ENCODE results near the gene TEX22. TPM values are rescaled to one million over a fixed set of nuclear protein-coding genes. Genes with fewer than 3 reads are reported as not detected.
"Not testable (repeated sequence)": the region's sequence is repeated elsewhere in the genome, so short reads cannot be mapped to it uniquely, and the experiment has no call there.

Gene TEX22
- polyA plus RNA-seq, 4 donors: 0.22 to 0.68 TPM; not detected in 2

DNA sequence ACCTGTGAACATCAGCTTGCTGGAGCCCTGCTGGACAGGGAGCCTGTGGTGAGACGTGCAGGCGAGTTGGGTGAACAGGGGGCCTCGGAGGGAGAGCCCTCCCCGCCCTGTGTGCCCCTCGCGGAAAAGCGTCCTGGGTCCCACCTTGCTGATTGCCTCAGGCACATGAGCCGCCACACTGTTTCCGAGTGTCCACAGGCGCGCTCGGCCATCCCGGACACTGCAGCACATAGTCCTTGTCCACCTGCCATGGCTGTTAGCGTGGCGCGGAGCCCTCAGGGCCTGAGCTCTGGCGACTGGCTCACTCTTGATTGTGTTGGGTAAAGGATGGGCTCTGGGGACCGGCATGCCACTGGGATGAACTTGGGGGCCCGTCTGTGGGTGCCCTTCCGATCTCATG lies 43.8 kb upstream of the TEX22 start:
- FAIRE-seq (no peak), DNase-seq (no peak)
- 95 to 98% (median 96%) methylated on average over 20 of the region's 20 CpGs for WGBS, 3 donors
- no peak overlapping the region for H3K4me3 ChIP-seq (ENCODE audit: low read depth in 1 of 3, low read length in 3 of 3)
- H3K27me3 ChIP-seq (ENCODE audit: control insufficient read depth in 3 of 3, insufficient read depth in 3 of 3, low read length in 3 of 3): no peaks in the 10 kb centered on the region
- no peaks in the 10 kb centered on the region for H3K9me3 ChIP-seq (ENCODE audit: control insufficient read depth in 2 of 2, insufficient read depth in 1 of 2, low read depth in 1 of 2, low read length in 1 of 2)
- H3K27ac ChIP-seq (ENCODE audit: low read depth in 1 of 3, low read length in 2 of 3): no peak overlapping the region
- peaks cover 0 to 3% (median 0%) of the 10 kb centered on the region in 3 donors for H3K4me1 ChIP-seq (ENCODE audit: control insufficient read depth in 3 of 3, insufficient read depth in 2 of 3, low read depth in 1 of 3, low read length in 2 of 3)
- peaks cover 0 to 66% (median 0%) of the 10 kb centered on the region in 3 donors for H3K36me3 ChIP-seq (ENCODE audit: control insufficient read depth in 3 of 3, insufficient read depth in 2 of 3, low read depth in 1 of 3, low read length in 3 of 3)

DNA sequence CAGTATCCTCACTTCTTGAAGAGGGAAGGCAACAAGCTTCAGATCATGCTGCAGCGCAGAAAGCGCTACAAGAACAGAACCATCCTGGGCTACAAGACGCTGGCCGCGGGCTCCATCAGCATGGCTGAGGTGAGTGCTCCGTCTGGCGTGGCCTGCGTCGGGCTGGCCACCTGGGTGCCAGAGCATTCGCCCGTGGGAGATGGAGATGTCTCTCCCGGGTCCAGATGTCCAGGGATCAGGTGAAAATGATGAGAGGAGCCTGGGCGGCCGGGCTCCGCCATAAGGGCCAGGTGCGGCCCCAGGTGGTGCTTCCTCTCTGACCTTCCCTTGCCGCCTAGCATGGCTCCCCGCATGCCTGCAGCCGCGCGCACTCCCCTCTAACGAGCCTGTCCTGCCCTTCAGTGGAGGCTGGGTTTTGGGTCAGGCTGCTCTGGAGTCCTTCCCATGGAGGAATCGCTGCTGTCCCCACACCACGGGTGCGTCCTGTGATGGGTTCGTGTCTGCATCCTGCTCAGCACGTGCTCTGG lies 43.2 kb upstream of the TEX22 start:
- DNase-seq (no peak), FAIRE-seq (no peak)
- Histone ChIP-seq H3K36me3 (ENCODE audit: control insufficient read depth in 3 of 3, insufficient read depth in 2 of 3, low read depth in 1 of 3, low read length in 3 of 3) (peaks cover 0 to 60% (median 0%) of the 10 kb centered on the region in 3 donors), H3K27me3 (ENCODE audit: control insufficient read depth in 3 of 3, insufficient read depth in 3 of 3, low read length in 3 of 3) (no peaks in the 10 kb centered on the region), H3K4me3 (ENCODE audit: low read depth in 1 of 3, low read length in 3 of 3) (no peak overlapping the region), H3K9me3 (ENCODE audit: control insufficient read depth in 2 of 2, insufficient read depth in 1 of 2, low read depth in 1 of 2, low read length in 1 of 2) (no peaks in the 10 kb centered on the region), H3K27ac (ENCODE audit: low read depth in 1 of 3, low read length in 2 of 3) (no peak overlapping the region), H3K4me1 (ENCODE audit: control insufficient read depth in 3 of 3, insufficient read depth in 2 of 3, low read depth in 1 of 3, low read length in 2 of 3) (peaks cover 0 to 3% (median 0%) of the 10 kb centered on the region in 3 donors)
- WGBS, 3 donors: 94 to 97% (median 95%) methylated on average over 27 of the region's 27 CpGs

DNA sequence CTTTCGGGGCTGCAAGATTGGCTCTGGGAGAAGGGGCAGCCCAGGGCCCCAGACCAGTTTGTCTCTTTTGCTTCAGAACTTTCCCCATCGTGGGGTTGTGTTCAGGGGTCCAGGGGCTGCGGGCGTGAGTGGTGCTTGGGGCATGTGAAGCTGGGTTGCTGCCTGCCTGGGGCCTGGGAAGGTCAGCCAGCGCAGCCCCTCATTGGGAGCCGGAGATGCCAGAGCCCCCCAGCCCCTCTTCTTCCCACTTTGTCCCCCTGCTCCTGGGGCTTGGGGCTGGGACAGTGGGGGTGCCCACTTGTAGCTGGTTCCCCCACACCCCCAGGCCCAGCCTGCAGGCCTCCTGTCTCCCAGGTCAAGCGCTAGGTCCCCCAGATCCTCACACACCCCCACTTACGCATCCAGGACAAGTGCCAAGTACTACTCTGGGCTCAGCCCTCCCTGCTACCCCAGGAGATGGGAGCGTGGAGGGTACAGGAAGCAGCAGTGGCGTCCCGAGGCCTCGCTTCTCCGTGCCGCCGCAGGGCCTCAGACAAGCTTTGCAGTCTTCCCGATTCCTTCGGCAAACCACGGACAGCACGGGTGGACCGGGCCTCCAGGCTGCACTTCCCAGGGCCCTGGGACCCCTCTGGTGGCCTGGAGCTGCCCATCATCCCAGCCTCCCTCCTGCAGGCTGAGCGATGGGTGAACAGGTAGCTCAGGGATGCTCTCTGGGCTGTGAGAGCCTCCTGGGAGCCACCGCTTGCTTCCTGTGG lies 42.3 kb upstream of the TEX22 start:
- Histone ChIP-seq H3K36me3 (ENCODE audit: control insufficient read depth in 3 of 3, insufficient read depth in 2 of 3, low read depth in 1 of 3, low read length in 3 of 3) (peaks cover 0 to 60% (median 3%) of the 10 kb centered on the region in 3 donors), H3K4me3 (ENCODE audit: low read depth in 1 of 3, low read length in 3 of 3) (no peak overlapping the region), H3K9me3 (ENCODE audit: control insufficient read depth in 2 of 2, insufficient read depth in 1 of 2, low read depth in 1 of 2, low read length in 1 of 2) (no peaks in the 10 kb centered on the region), H3K27me3 (ENCODE audit: control insufficient read depth in 3 of 3, insufficient read depth in 3 of 3, low read length in 3 of 3) (no peaks in the 10 kb centered on the region), H3K4me1 (ENCODE audit: control insufficient read depth in 3 of 3, insufficient read depth in 2 of 3, low read depth in 1 of 3, low read length in 2 of 3) (peaks cover 0 to 3% (median 0%) of the 10 kb centered on the region in 3 donors), H3K27ac (ENCODE audit: low read depth in 1 of 3, low read length in 2 of 3) (no peak overlapping the region)
- FAIRE-seq (no peak), DNase-seq (no peak)
- 94 to 97% (median 96%) methylated on average over 20 to 22 of the region's 22 CpGs for WGBS, 3 donors

DNA sequence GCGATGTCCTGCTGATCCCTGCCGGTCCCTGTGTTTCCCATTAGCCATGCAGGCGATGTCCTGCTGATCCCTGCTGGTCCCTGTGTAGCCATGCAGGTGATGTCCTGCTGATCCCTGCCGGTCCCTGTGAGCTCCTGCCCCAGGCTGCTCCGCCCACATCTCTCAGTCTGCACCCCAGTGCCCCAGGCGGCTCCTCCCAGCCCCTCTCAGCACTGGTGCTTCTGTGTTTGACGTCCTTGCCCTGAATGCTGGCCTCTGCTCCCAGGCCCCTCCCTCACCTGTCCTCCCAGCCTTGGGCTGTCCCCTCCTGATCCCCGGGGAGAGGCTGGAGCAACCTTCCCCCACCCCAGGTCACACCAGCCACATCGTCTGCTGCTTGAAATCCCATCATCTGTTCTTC lies 41.4 kb upstream of the TEX22 start:
- Histone ChIP-seq H3K27me3 (ENCODE audit: control insufficient read depth in 3 of 3, insufficient read depth in 3 of 3, low read length in 3 of 3) (no peaks in the 10 kb centered on the region), H3K27ac (ENCODE audit: low read depth in 1 of 3, low read length in 2 of 3) (no peak overlapping the region), H3K4me1 (ENCODE audit: control insufficient read depth in 3 of 3, insufficient read depth in 2 of 3, low read depth in 1 of 3, low read length in 2 of 3) (peaks cover 0 to 2% (median 0%) of the 10 kb centered on the region in 3 donors), H3K36me3 (ENCODE audit: control insufficient read depth in 3 of 3, insufficient read depth in 2 of 3, low read depth in 1 of 3, low read length in 3 of 3) (peaks cover 0 to 57% (median 3%) of the 10 kb centered on the region in 3 donors), H3K9me3 (ENCODE audit: control insufficient read depth in 2 of 2, insufficient read depth in 1 of 2, low read depth in 1 of 2, low read length in 1 of 2) (no peaks in the 10 kb centered on the region), H3K4me3 (ENCODE audit: low read depth in 1 of 3, low read length in 3 of 3) (no peak overlapping the region)
- 87 to 91% (median 89%) methylated on average over 9 of the region's 9 CpGs for WGBS, 3 donors
- no peak for FAIRE-seq
- no peak for DNase-seq

DNA sequence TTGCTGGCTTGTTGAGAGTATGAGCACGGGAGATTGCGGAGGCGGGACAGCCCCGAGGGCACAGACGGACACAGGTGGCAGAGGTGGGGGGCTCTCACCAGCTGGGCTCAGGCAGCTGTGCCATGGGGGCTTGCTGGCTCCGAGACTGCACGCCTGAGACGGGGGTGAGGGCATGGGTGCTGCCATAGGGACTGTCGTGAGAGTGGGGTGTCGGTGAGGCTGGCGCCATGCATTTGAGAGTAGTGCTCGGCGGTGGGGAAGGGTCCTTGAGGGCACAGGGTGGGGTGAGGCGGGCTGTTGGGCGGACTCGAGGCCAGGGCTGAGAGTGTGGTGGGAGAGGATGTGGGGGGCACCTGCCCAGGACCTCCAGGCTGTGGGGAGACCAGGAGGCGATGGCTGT lies 40.7 kb upstream of the TEX22 start:
- Histone ChIP-seq H3K36me3 (ENCODE audit: control insufficient read depth in 3 of 3, insufficient read depth in 2 of 3, low read depth in 1 of 3, low read length in 3 of 3) (peaks cover 0 to 56% (median 3%) of the 10 kb centered on the region in 3 donors), H3K27ac (ENCODE audit: low read depth in 1 of 3, low read length in 2 of 3) (no peak overlapping the region), H3K4me1 (ENCODE audit: control insufficient read depth in 3 of 3, insufficient read depth in 2 of 3, low read depth in 1 of 3, low read length in 2 of 3) (no peaks in the 10 kb centered on the region), H3K27me3 (ENCODE audit: control insufficient read depth in 3 of 3, insufficient read depth in 3 of 3, low read length in 3 of 3) (no peaks in the 10 kb centered on the region), H3K4me3 (ENCODE audit: low read depth in 1 of 3, low read length in 3 of 3) (no peak overlapping the region), H3K9me3 (ENCODE audit: control insufficient read depth in 2 of 2, insufficient read depth in 1 of 2, low read depth in 1 of 2, low read length in 1 of 2) (no peaks in the 10 kb centered on the region)
- FAIRE-seq (no peak), DNase-seq (no peak)
- 95% methylated on average over 15 to 17 of the region's 17 CpGs for WGBS, 3 donors

DNA sequence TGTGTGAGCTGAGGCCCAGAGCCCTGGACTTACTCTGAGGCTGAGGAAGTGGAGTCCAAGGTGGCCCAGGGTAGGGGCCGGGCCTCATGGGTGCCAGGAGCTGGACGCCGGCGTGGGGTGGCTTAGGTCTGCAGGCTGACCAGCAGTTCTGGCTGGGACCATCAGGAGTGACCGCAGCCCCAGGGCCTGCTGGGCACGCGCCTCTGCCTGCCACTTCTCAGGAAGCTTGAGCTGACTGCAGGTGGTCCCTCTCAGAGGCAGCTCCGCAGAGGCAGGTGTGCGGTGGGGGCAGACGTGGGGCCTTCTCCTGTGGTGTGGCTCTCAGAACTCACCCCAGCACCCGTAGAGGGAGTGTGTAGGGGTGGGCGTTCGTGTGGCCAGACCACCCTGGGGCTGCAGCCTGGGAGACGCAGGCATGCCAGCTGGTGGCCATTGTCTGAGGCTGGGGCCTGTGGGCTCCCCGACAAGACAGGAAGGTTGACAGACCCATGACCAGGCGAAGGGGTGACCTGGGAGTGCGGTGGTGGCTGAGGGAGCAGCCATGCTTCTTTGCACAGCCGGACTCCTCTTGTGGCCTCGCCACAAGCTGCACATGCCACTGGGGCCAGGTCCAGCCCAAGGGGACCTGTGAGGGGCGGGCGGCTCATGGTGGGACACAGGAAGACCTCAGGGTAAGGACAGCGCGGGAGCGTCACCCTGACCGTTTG lies 40.0 kb upstream of the TEX22 start:
- DNase-seq: no peak
- Histone ChIP-seq H3K27me3 (ENCODE audit: control insufficient read depth in 3 of 3, insufficient read depth in 3 of 3, low read length in 3 of 3) (no peaks in the 10 kb centered on the region), H3K27ac (ENCODE audit: low read depth in 1 of 3, low read length in 2 of 3) (no peak overlapping the region)

DNA sequence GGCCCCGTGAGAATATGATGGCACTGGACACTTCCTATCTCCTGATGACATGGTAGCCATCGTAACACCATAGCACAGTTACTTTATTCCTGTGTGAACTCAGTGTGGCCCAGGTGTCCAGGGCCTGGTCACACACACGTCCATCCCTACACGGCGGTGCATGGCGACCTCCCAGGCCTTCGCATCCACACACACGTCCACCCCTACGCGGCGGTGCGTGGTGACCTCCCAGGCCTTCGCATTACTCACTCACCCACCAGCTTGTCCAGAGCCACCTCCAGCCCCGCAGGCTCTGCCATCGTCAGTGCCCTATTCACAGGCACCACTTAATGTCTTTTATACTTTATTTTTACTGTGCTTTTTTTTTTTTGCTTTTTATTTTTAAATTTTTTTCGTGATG lies 39.4 kb upstream of the TEX22 start:
- H3K9me3 ChIP-seq (ENCODE audit: control insufficient read depth in 2 of 2, insufficient read depth in 1 of 2, low read depth in 1 of 2, low read length in 1 of 2): no peaks in the 10 kb centered on the region
- no peaks in the 10 kb centered on the region for H3K27me3 ChIP-seq (ENCODE audit: control insufficient read depth in 3 of 3, insufficient read depth in 3 of 3, low read length in 3 of 3)
- no peaks in the 10 kb centered on the region for H3K4me1 ChIP-seq (ENCODE audit: control insufficient read depth in 3 of 3, insufficient read depth in 2 of 3, low read depth in 1 of 3, low read length in 2 of 3)
- H3K27ac ChIP-seq (ENCODE audit: low read depth in 1 of 3, low read length in 2 of 3): no peak overlapping the region
- WGBS, 3 donors: 95% methylated on average over 16 of the region's 16 CpGs
- DNase-seq (no peak), FAIRE-seq (no peak)
- no peak overlapping the region for H3K4me3 ChIP-seq (ENCODE audit: low read depth in 1 of 3, low read length in 3 of 3)
- peaks cover 0 to 50% (median 3%) of the 10 kb centered on the region in 3 donors for H3K36me3 ChIP-seq (ENCODE audit: control insufficient read depth in 3 of 3, insufficient read depth in 2 of 3, low read depth in 1 of 3, low read length in 3 of 3)

More for the DNA sequence above, 40.0 kb upstream of the TEX22 start:
- FAIRE-seq: no peak
- H3K4me3 ChIP-seq (ENCODE audit: low read depth in 1 of 3, low read length in 3 of 3): no peak overlapping the region
- H3K9me3 ChIP-seq (ENCODE audit: control insufficient read depth in 2 of 2, insufficient read depth in 1 of 2, low read depth in 1 of 2, low read length in 1 of 2): no peaks in the 10 kb centered on the region
- H3K4me1 ChIP-seq (ENCODE audit: control insufficient read depth in 3 of 3, insufficient read depth in 2 of 3, low read depth in 1 of 3, low read length in 2 of 3): no peaks in the 10 kb centered on the region
- 96 to 98% (median 96%) methylated on average over 25 of the region's 25 CpGs for WGBS, 3 donors
- H3K36me3 ChIP-seq (ENCODE audit: control insufficient read depth in 3 of 3, insufficient read depth in 2 of 3, low read depth in 1 of 3, low read length in 3 of 3): peaks cover 0 to 54% (median 3%) of the 10 kb centered on the region in 3 donors

DNA sequence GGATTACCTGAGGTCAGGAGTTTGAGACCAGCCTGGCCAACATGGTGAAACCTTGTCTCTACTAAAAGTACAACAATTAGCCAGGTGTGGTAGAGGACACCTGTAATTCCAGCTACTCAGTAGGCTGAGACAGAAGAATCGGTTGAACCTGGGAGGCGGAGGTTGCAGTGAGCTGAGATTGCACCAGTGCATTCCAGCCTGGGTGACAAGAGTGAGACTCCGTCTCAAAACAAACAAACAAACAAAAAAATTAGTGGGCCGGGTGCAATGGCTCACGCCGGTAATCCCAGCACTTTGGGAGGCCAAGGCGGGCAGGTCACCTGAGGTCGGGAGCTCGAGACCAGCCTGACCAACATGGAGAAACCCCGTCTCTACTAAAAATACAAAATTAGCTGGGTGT lies 36.9 kb upstream of the TEX22 start:
- not testable (repeated sequence) for FAIRE-seq; H3K4me1 ChIP-seq (ENCODE audit: control insufficient read depth in 3 of 3, insufficient read depth in 2 of 3, low read depth in 1 of 3, low read length in 2 of 3); H3K9me3 ChIP-seq (ENCODE audit: control insufficient read depth in 2 of 2, insufficient read depth in 1 of 2, low read depth in 1 of 2, low read length in 1 of 2); H3K27ac ChIP-seq (ENCODE audit: low read depth in 1 of 3, low read length in 2 of 3); DNase-seq; H3K4me3 ChIP-seq (ENCODE audit: low read depth in 1 of 3, low read length in 3 of 3); H3K27me3 ChIP-seq (ENCODE audit: control insufficient read depth in 3 of 3, insufficient read depth in 3 of 3, low read length in 3 of 3)
- peaks cover 0 to 27% (median 3%) of the 10 kb centered on the region in 3 donors for H3K36me3 ChIP-seq (ENCODE audit: control insufficient read depth in 3 of 3, insufficient read depth in 2 of 3, low read depth in 1 of 3, low read length in 3 of 3)
- WGBS, 3 donors: 96 to 99% (median 96%) methylated on average over 9 to 10 of the region's 10 CpGs

Data from small intestine (tissue), 7 donors.